NCI-H2196 (cell line): ENCODE measurements around the gene SEZ6.

Experiments
- DNase-seq: peaks from one replicate; lab custom pipeline; 2025; ENCODE audit not compliant: unreplicated experiment; lab: John Stamatoyannopoulos, UW

SEZ6 gene

GRCh38 chr17:29036584-29036983, 30.8 kb upstream of the SEZ6 start:
- DNase-seq = no peak

DNA sequence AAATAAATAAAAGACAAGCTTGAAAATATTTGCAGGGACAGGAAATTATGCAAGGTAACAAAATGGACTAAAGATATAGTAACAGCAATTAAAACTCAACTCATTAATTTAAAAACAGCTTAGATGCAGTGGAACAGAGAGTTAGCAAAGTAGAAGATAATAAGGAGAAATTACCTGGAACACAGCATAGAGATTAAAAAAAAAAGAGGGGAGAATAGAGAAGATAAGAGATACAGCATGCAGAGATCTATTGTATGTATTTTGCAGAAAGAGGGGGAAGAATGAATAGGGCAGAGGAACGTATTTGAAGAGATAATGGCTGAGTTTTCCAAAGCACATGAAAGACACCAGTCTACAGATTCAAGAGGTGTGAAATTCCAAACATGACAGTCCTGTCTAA, 28.7 kb upstream of the SEZ6 start:
- DNase-seq = no peak

GRCh38 chr17:29032857-29033197, 27.0 kb upstream of the SEZ6 start:
- no peak for DNase-seq

DNA sequence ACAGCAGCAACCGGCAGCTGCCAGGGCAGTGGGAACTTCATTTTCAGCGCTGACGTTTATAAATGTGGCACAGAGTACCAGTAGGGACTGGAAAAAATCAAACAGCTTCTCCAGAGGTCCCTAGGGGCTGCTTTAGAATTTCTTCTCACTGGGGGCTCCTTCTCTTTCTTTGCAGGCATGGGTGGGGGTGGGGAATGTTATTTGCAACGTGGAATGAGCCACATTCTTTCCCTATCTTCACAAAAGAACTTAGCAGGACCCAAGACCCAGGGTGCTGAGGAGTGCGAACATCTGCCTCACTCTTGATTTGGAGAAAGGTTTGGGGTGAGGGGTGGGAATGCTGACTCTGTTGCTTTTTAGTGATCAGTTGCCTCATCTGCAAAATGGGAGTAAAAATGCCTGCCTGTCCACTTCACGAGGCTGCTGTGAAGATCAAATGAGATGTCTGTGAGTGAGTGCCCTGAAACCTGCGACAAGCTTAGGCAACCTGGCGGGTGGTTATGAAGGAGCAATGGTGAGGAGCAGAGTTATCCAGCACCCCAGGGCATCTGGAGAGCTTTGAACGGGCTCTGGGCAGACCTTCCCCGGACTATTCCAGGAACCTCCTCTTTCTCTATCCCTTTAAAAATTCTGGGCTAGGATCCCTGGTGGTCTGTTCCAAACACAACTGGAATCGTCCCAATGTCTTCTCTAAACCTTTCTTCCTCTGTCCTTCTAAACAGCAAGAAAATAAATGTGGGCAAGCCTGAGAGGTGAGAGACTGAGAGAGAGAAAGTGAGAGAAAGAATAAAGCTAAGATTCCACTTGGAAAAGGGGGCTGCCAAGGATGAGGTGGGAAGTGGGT, 26.4 kb upstream of the SEZ6 start:
- no peak for DNase-seq

GRCh38 chr17:29031488-29031887, 25.7 kb upstream of the SEZ6 start:
- no peak for DNase-seq

- DNase-seq = no peak
Observed at GRCh38 chr17:29024316-29024952, 18.6 kb upstream of the SEZ6 start.

DNA sequence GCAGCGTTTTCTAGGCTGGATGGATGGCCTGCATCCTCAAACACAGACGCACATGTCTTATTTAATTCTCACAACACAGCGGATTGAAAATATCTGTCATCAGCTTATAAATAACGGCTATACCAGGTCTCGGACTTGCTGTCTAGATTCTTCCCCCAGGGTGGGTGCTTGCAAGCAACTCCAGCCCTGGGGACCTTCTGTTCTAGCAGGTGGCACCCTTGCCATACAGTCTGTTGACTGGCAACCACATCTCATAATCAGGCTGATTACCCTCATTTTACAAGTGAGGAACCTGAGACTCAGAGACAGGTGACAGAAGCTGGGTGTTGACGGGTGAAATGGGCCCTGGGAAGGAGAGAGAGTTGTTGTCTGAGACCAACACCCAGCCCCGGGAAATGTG, 16.2 kb upstream of the SEZ6 start:
- DNase-seq = no peak

GRCh38 chr17:29021226-29021625, 15.4 kb upstream of the SEZ6 start:
- DNase-seq = no peak

DNA sequence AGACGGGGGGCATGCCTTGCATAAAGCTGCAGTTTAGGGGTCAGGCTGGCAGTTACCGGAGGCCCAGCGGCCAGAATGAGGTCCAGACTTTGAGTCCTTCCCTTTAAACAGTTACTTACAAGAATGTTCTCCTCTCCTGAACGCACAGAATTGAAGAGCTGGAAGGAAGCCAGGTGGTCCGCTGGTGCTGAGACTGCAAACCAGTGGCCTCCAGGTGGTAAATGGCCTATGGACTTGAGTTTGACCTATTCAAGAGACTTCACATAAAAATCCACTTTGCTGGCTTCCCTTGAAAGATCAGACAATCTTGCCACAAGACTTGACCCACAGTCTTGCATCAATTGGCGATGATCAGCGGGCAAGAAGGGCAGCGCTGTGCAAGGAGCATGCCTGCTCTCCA, 14.7 kb upstream of the SEZ6 start:
- DNase-seq = no peak

- DNase-seq = no peak
Observed at GRCh38 chr17:29019475-29020181, 13.8 kb upstream of the SEZ6 start.

GRCh38 chr17:29018788-29019474, 13.1 kb upstream of the SEZ6 start:
- no peak for DNase-seq

- no peak for DNase-seq
Observed at GRCh38 chr17:29016345-29017210, 10.7 kb upstream of the SEZ6 start.

DNA sequence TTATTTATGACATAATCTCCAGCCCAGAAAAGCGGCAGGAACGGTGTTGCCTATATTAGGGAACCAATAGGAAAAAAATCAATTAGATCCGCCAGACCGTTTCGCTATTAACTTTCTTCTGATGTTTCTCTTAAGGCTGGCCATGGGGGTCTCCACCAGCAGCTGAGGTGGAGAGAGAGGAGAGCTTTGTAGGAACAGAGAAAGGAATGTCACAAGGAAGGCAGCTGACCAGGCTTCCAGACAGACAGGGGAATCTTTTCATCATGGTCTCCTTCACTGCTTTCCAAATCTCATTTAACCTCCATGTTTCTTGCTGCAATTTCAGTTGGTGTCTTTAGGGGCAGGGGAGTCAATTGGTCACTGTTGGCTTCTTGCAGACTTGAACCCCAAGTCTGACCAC, 8.9 kb upstream of the SEZ6 start:
- no peak for DNase-seq

GRCh38 chr17:29012535-29012934, 6.7 kb upstream of the SEZ6 start:
- DNase-seq = no peak

DNA sequence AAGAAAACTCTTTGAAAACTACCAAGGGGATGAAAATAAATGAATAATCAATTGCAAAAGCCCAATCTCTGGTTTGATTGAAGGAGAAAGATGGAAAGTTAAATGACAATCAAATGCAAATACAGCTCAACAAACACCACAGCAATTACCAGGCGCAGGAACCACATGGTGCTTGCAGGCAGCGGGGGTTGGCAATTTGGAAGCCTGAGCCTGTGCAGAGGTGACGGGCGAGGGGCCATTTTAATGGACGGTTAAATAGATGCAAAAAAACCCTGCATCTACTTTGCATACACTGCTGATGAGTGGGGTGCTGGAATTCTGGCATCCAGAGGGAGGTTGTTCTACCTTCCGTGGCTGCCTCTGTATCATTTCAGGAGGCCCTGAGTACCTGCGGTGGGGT, 4.8 kb upstream of the SEZ6 start:
- no peak for DNase-seq

DNA sequence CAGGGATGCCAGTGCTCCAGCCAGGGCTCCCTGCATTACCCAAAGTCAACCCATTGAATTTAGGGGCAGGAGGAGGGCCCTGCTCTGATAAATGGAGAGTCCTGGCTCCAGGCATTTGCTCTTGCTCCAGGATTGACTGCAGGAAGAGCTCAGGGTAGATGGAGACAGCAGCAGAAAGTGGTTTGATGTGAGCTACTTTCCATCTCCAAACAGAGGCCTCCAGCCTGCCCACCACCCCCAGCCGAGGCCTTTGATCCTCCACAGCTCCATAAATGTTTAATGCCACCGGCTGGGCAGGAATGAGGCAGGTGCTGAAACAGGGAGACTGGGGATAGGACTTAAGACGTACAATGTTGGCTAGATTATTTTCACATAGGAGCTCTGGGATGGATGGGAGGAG, 4.3 kb upstream of the SEZ6 start:
- DNase-seq = no peak

- DNase-seq = no peak
Observed at GRCh38 chr17:29008591-29008990, 2.8 kb upstream of the SEZ6 start.

DNA sequence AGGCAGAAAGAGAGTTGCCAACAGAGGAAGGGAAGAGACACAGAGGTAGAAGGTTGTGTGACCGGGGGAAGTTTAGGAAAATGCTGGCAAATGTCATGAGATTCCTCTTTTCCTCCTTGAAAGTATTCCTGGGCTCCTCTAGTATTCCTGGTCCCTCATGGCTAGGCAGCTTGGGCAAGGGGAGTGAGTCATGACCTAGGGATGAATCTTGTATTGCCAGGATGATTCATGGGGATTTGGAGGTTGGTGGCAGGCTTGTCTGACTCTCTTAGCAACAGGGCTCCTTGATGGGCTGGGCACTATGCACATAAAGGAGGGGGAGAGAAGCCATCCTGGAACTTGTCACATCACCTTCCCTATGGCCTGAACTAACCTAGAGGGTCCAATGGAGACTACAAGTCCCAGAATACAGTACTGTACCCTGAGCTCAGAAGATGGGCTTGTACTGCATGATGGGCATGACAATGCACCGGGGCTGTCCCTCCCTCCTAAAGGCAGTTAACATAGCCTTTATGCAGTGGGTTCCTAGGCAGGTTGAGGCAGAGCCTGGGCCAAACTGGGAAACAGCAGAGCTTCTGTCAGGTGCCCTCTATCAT, 2.1 kb upstream of the SEZ6 start:
- DNase-seq = no peak

GRCh38 chr17:29007456-29007855, 1.6 kb upstream of the SEZ6 start:
- no peak for DNase-seq

- no peak for DNase-seq
Observed at GRCh38 chr17:29004081-29004692, 1.6 kb downstream of the SEZ6 start.
